ENCODE data around the gene SLC35A3.

- TF ChIP-seq EZH2 (IDR thresholded peaks at IDR 0.05; ENCODE audit: low read length): no peak
- TF ChIP-seq, protein P1, sequence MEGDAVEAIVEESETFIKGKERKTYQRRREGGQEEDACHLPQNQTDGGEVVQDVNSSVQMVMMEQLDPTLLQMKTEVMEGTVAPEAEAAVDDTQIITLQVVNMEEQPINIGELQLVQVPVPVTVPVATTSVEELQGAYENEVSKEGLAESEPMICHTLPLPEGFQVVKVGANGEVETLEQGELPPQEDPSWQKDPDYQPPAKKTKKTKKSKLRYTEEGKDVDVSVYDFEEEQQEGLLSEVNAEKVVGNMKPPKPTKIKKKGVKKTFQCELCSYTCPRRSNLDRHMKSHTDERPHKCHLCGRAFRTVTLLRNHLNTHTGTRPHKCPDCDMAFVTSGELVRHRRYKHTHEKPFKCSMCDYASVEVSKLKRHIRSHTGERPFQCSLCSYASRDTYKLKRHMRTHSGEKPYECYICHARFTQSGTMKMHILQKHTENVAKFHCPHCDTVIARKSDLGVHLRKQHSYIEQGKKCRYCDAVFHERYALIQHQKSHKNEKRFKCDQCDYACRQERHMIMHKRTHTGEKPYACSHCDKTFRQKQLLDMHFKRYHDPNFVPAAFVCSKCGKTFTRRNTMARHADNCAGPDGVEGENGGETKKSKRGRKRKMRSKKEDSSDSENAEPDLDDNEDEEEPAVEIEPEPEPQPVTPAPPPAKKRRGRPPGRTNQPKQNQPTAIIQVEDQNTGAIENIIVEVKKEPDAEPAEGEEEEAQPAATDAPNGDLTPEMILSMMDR (optimal IDR thresholded peaks at IDR 0.05 in 1 of 3, IDR thresholded peaks at IDR 0.05 in 1 of 3, conservative IDR thresholded peaks at IDR 0.05 in 1 of 3; ENCODE audit: extremely low read depth in 1 of 3, insufficient read depth in 2 of 3, low read length in 3 of 3): no peak
These were observed 110.5 kb downstream of the SLC35A3 start for GRCh38 chr1:100080331-100080730.

Measured in keratinocyte (primary cell).